Measurements from ENCODE around the gene PCMTD2. TPM values are rescaled to one million over a fixed set of nuclear protein-coding genes. Genes with fewer than 3 reads are reported as not detected.

PCMTD2 gene
- total and polyA plus RNA-seq, 2 experiments from 2014 or later, result 33.8 to 76.1 TPM

GRCh38 chr20:64271636-64272035 is 16.1 kb downstream of the PCMTD2 start:
- TF ChIP-seq ZNF114 (CRISPR knock-in tag; IDR thresholded peaks at IDR 0.05), result no peak
- TF ChIP-seq REST (IDR thresholded peaks at IDR 0.05; ENCODE audit: unreplicated experiment), result no peak
- no peak for TF ChIP-seq CREB1 (CRISPR knock-in tag; IDR thresholded peaks at IDR 0.05; ENCODE audit: low read depth)
- TF ChIP-seq POLR2AphosphoS5 (IDR thresholded peaks at IDR 0.05; ENCODE audit: low read depth), result no peak
- TF ChIP-seq CTCF (conservative IDR thresholded peaks at IDR 0.05; ENCODE audit: low read depth in 2 of 2), result no peak
- no peak for TF ChIP-seq STAT1 (IDR thresholded peaks at IDR 0.05; ENCODE audit: unreplicated experiment)
- TF ChIP-seq ZNF331 (CRISPR knock-in tag; IDR thresholded peaks at IDR 0.05; ENCODE audit: low read depth), result no peak
- TF ChIP-seq EZH2phosphoT487 (IDR thresholded peaks at IDR 0.05; ENCODE audit: unreplicated experiment), result no peak
- TF ChIP-seq NANOG (IDR thresholded peaks at IDR 0.05; ENCODE audit: borderline replicate concordance), result no peak
- no peak for TF ChIP-seq JUNB (IDR thresholded peaks at IDR 0.05; ENCODE audit: unreplicated experiment)
- no peak for TF ChIP-seq ZNF462 (CRISPR knock-in tag; IDR thresholded peaks at IDR 0.05)
- no peak for TF ChIP-seq EZH2 (IDR thresholded peaks at IDR 0.05; ENCODE audit: low read depth, unreplicated experiment)
- TF ChIP-seq ETS1 (IDR thresholded peaks at IDR 0.05), result no peak
- Histone ChIP-seq H3F3A (replicated peaks; ENCODE audit: low read depth) (no peaks in the 10 kb centered on the region), H3K36me3 (ENCODE audit: insufficient read depth) (peaks cover 5% of the 10 kb centered on the region; the same call in 1 of the 2 replicates), H4K20me1 (replicated peaks; ENCODE audit: insufficient read depth) (no peaks in the 10 kb centered on the region; the same call in 1 of the 2 replicates), H2AFZ (no peak overlapping the region), H3K9me2 (ENCODE audit: insufficient read depth) (no peaks in the 10 kb centered on the region), H3K27me3 (ENCODE audit: insufficient read depth) (no peaks in the 10 kb centered on the region), H3K4me2 (no peak overlapping the region), H3K79me2 (replicated peaks; ENCODE audit: insufficient read depth) (0 out of 2 replicates have a peak, but pooled peaks cover 7% of the 10 kb centered on the region), H3K4me3 (no peak overlapping the region), H3K4me1 (ENCODE audit: insufficient read depth) (no peaks in the 10 kb centered on the region), H3K27ac (ENCODE audit: low read depth) (no peak overlapping the region)
- DNase-seq (ENCODE audit: low spot score) (no peak), ATAC-seq (no peak)
- H3K27me3 Mint-ChIP-seq (ENCODE audit: insufficient read depth, low read depth, poor library complexity), result no peaks in the 10 kb centered on the region
- H3K4me3 Mint-ChIP-seq, result no peak overlapping the region
- H3K36me3 Mint-ChIP-seq (ENCODE audit: low read depth), result peaks cover 29% of the 10 kb centered on the region
- H3K27ac Mint-ChIP-seq, result no peak overlapping the region
- H3K4me1 Mint-ChIP-seq, result no peaks in the 10 kb centered on the region
- no peaks in the 10 kb centered on the region; the same call in 2 of the 3 replicates for H3K9me3 Mint-ChIP-seq
